Effector memory CD4-positive, alpha-beta T cell (primary cell): ENCODE results near the gene TBKBP1.

Source experiments
- DNase-seq, 3 donors: peaks; one replicate each; pipeline ENCODE4 v3.0.0-alpha.2; 2020
- H3K27ac ChIP-seq: 2 replicates; pipeline ENCODE4 v1.7.0; 2013; ENCODE audit warnings: mild to moderate bottlenecking, low read length, moderate library complexity; ENCODE audit not compliant: insufficient read depth, poor library complexity, severe bottlenecking
- H3K27me3 ChIP-seq: replicated peaks from 2 replicates; pipeline ENCODE4 v1.7.0; 2013; ENCODE audit warnings: mild to moderate bottlenecking, low read length; ENCODE audit not compliant: insufficient read depth, control insufficient read depth, poor library complexity, severe bottlenecking
- H3K36me3 ChIP-seq: 2 replicates; pipeline ENCODE4 v1.7.0; 2013; ENCODE audit warnings: mild to moderate bottlenecking, low read length, moderate library complexity; ENCODE audit not compliant: control insufficient read depth, insufficient read depth
- H3K4me1 ChIP-seq: 2 replicates; pipeline ENCODE4 v1.7.0; 2013; ENCODE audit warnings: low read length, mild to moderate bottlenecking; ENCODE audit not compliant: control insufficient read depth, insufficient read depth, poor library complexity, severe bottlenecking
- H3K4me3 ChIP-seq: 2 replicates; pipeline ENCODE4 v1.7.0; 2013; ENCODE audit warnings: low read length, low read depth, mild to moderate bottlenecking; ENCODE audit not compliant: insufficient read depth, poor library complexity, severe bottlenecking
- H3K9me3 ChIP-seq: 2 replicates; pipeline ENCODE4 v1.7.0; 2013; ENCODE audit warnings: mild to moderate bottlenecking, low read length, moderate library complexity; ENCODE audit not compliant: control insufficient read depth

The TBKBP1 gene

GRCh38 chr17:47713980-47714700 is 20.2 kb downstream of the TBKBP1 start:
- Histone ChIP-seq H3K9me3 (no peaks in the 10 kb centered on the region), H3K4me1 (peaks cover 21% of the 10 kb centered on the region), H3K36me3 (no peaks in the 10 kb centered on the region), H3K27ac (no peak overlapping the region), H3K27me3 (no peaks in the 10 kb centered on the region), H3K4me3 (no peak overlapping the region)
- DNase-seq: no peak

- H3K4me3 ChIP-seq: no peak overlapping the region
- H3K4me1 ChIP-seq: peaks cover 28% of the 10 kb centered on the region
- H3K27ac ChIP-seq: no peak overlapping the region
- H3K36me3 ChIP-seq: no peaks in the 10 kb centered on the region
- no peak for DNase-seq
- H3K27me3 ChIP-seq: no peaks in the 10 kb centered on the region
- no peaks in the 10 kb centered on the region for H3K9me3 ChIP-seq
Observed at GRCh38 chr17:47714773-47715396, 20.9 kb downstream of the TBKBP1 start.

DNA sequence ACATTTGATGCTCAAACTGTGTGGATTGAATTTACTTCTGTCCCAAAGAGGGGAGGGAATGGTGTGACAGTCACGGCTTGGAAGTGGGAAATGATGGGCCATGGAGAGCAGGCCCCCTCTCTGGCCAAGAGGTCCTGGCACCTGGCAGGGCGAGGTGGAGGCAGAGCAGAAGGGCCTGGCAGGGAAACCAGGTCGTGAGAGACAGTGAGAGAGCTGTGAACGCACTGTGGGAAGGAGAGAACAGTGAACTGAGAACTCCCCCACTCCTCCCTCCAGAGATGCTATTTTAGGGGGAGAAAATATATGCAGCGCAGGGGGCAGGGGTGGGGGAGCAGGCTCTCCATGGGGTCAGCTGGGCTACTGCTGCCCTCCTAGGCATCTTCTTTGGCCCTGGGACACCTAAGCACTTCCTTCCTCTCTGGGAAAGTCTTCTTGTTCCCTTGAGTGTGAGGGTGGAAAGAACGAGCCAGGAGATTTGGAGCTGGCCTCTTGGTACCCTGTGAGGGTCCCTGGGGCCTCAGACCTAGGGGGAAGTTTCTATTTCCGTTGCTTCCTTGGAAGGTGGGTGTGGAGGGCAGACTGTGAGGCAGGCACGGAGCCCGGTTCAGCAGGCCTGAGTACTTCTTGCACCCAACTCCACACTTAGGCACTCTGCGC is 21.8 kb downstream of the TBKBP1 start:
- Histone ChIP-seq H3K36me3 (no peaks in the 10 kb centered on the region), H3K4me1 (peaks cover 37% of the 10 kb centered on the region), H3K27me3 (no peaks in the 10 kb centered on the region), H3K27ac (no peak overlapping the region), H3K9me3 (no peaks in the 10 kb centered on the region), H3K4me3 (no peak overlapping the region)
- DNase-seq: no peak

- Histone ChIP-seq H3K9me3 (no peaks in the 10 kb centered on the region), H3K4me3 (no peak overlapping the region), H3K4me1 (peaks cover 43% of the 10 kb centered on the region), H3K27me3 (no peaks in the 10 kb centered on the region), H3K36me3 (no peaks in the 10 kb centered on the region), H3K27ac (no peak overlapping the region)
- DNase-seq: no peak
Observed at GRCh38 chr17:47716375-47716774, 22.4 kb downstream of the TBKBP1 start.

DNA sequence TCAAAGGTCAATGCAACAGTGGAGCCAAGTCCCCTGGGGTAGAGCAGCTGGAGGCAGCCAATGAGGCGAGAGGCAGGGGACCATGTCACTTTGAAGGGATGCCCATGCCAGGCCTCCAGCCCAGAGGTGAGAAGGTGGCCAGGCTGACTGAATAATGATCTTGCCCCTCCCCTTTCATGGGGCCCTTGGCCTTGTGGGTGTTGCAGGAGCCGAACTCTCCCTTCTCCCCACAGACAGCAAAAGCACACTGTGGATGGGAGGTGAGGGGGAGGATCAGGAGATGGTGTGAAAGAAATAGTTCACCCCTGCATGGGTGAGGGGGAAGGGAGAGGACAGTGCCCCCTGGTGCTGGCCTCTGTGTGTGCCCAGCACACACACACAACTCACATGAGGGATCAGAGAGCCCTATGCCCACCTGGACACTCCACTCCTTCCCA is 23.3 kb downstream of the TBKBP1 start:
- peaks cover 51% of the 10 kb centered on the region for H3K4me1 ChIP-seq
- H3K27ac ChIP-seq: no peak overlapping the region
- DNase-seq: no peak
- no peaks in the 10 kb centered on the region for H3K27me3 ChIP-seq
- H3K9me3 ChIP-seq: no peaks in the 10 kb centered on the region
- H3K4me3 ChIP-seq: no peak overlapping the region
- H3K36me3 ChIP-seq: no peaks in the 10 kb centered on the region

- no peaks in the 10 kb centered on the region for H3K27me3 ChIP-seq
- no peaks in the 10 kb centered on the region for H3K9me3 ChIP-seq
- H3K27ac ChIP-seq: no peak overlapping the region
- H3K36me3 ChIP-seq: no peaks in the 10 kb centered on the region
- DNase-seq: no peak
- H3K4me1 ChIP-seq: peaks cover 51% of the 10 kb centered on the region
- no peak overlapping the region for H3K4me3 ChIP-seq
Observed at GRCh38 chr17:47717979-47718621, 24.1 kb downstream of the TBKBP1 start.

- Histone ChIP-seq H3K9me3 (no peaks in the 10 kb centered on the region), H3K36me3 (no peaks in the 10 kb centered on the region), H3K27me3 (no peaks in the 10 kb centered on the region), H3K27ac (peak overlapping the region; percentile 17), H3K4me1 (peaks cover 51% of the 10 kb centered on the region), H3K4me3 (no peak overlapping the region)
- no peak for DNase-seq
Observed at GRCh38 chr17:47718634-47719405, 24.9 kb downstream of the TBKBP1 start.

DNA sequence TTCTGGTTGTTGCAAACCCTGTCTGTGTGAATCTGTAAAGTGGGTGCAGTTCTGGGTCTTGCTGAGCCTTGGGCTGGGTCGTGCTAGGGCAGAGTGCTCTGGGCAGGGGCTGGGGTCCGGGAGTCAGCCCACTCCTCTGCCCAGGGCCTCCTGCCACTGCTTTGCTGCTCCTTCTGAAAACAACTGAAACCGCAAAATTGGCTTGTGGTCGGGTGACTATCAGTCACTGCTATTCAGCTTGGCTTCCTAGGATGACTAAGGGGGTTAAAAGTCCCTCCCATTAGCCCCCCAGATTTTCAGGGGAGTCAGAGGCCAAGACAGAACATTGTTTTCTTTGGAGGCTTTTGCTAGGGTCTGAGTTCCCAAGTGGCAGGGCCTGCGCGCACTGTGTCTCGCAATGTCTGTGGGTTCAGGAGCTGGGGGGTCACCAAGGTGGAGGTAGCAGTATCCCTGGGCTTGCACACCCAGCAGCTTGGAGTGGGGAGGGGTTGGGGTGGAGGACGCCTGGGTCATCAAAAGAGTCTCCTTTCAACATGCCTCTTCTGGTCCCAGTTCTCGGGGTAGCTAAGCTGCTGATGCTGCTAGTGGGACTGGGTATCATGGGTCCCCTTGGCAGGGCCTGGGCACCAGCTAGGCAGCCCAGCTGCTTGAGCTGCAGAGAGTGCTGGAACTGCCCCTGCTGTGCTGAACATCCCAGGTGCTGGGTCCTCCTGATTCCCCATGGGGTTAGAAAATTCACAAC is 25.6 kb downstream of the TBKBP1 start:
- H3K27ac ChIP-seq: no peak overlapping the region
- no peak overlapping the region for H3K4me3 ChIP-seq
- DNase-seq: peak in 1 of 3 donors; percentile 49
- H3K9me3 ChIP-seq: no peaks in the 10 kb centered on the region
- no peaks in the 10 kb centered on the region for H3K36me3 ChIP-seq
- no peaks in the 10 kb centered on the region for H3K27me3 ChIP-seq
- peaks cover 46% of the 10 kb centered on the region for H3K4me1 ChIP-seq

DNA sequence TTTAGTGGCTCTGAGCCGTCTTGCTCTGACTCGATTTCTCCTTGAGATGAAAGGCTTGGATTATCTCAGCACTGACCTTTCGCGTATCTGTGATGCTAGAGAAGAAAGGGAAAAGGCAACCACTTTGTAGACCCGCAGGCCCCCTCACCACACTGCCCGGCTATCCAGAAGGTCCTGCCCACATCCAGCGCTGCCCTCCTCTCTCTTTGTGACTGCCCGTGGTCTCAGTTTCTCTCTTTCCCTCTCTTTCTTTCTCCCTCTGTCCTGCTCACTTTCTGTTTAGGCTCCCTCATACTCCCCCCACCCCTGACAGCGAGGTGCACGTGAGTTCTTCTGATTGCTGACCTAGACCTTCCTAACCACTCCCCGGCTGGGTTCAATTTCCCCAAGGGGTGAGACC is 26.2 kb downstream of the TBKBP1 start:
- peaks cover 40% of the 10 kb centered on the region for H3K4me1 ChIP-seq
- H3K36me3 ChIP-seq: no peaks in the 10 kb centered on the region
- no peaks in the 10 kb centered on the region for H3K9me3 ChIP-seq
- H3K27me3 ChIP-seq: no peaks in the 10 kb centered on the region
- no peak overlapping the region for H3K27ac ChIP-seq
- H3K4me3 ChIP-seq: no peak overlapping the region
- no peak for DNase-seq
